Pulmonary artery endothelial cell (primary cell): ENCODE results near the gene TAL2. TPM values are rescaled to one million over a fixed set of nuclear protein-coding genes. Genes with fewer than 3 reads are reported as not detected.

Source experiments
- DNase-seq: peaks from one replicate; pipeline ENCODE4 v3.0.0-alpha.2; 2011; ENCODE audit warnings: low read depth, low spot score
- total RNA-seq: library from RNA; depleted of rRNA; stranded (reverse); fragments of >200 nt; gene quantifications from 2 replicates; pipeline ENCODE4 v1.2.3, GENCODE V29; 2014

The TAL2 gene
- not detected in 2 replicates for total RNA-seq

- no peak for DNase-seq
These were observed at the start of gene TAL2 for GRCh38 chr9:105662184-105663104. TAL2 (plus strand) TSS chr9:105662457; CDS start chr9:105662497, 40 bp downstream.

GRCh38 chr9:105621001-105621400 is 41.3 kb upstream of the TAL2 start:
- DNase-seq: no peak

GRCh38 chr9:105625088-105625487 is 37.2 kb upstream of the TAL2 start:
- DNase-seq: no peak

GRCh38 chr9:105632807-105633206 is 29.4 kb upstream of the TAL2 start:
- no peak for DNase-seq

- no peak for DNase-seq
These were observed 28.8 kb upstream of the TAL2 start for GRCh38 chr9:105633411-105633810.

GRCh38 chr9:105636331-105636730 is 25.9 kb upstream of the TAL2 start:
- no peak for DNase-seq

GRCh38 chr9:105637787-105638395 is 24.4 kb upstream of the TAL2 start:
- DNase-seq: no peak

GRCh38 chr9:105639936-105640335 is 22.3 kb upstream of the TAL2 start:
- DNase-seq: no peak

- no peak for DNase-seq
These were observed 18.5 kb upstream of the TAL2 start for GRCh38 chr9:105643795-105644194.

GRCh38 chr9:105646879-105647594 is 15.2 kb upstream of the TAL2 start:
- no peak for DNase-seq

- DNase-seq: no peak
These were observed 14.5 kb upstream of the TAL2 start for GRCh38 chr9:105647595-105648349.

- DNase-seq: no peak
These were observed 10.5 kb upstream of the TAL2 start for GRCh38 chr9:105651806-105652205.

GRCh38 chr9:105656131-105656921 is 5.9 kb upstream of the TAL2 start:
- no peak for DNase-seq

GRCh38 chr9:105658351-105658750 is 3.9 kb upstream of the TAL2 start:
- no peak for DNase-seq

- no peak for DNase-seq
These were observed 1.2 kb upstream of the TAL2 start for GRCh38 chr9:105661011-105661410.

- DNase-seq: no peak
These were observed 1.7 kb downstream of the TAL2 start for GRCh38 chr9:105663914-105664313.

- no peak for DNase-seq
These were observed 5.6 kb downstream of the TAL2 start for GRCh38 chr9:105667867-105668266.

- no peak for DNase-seq
These were observed 8.1 kb downstream of the TAL2 start for GRCh38 chr9:105670315-105670714.

- DNase-seq: no peak
These were observed 8.5 kb downstream of the TAL2 start for GRCh38 chr9:105670775-105671174.

- no peak for DNase-seq
These were observed 10.5 kb downstream of the TAL2 start for GRCh38 chr9:105672711-105673234.
